ENCODE data around the gene INKA1.
A peak's percentile ranks its signal among the peaks of the same experiment; 100 is the strongest.
"Not testable (repeated sequence)": the region's sequence is repeated elsewhere in the genome, so short reads cannot be mapped to it uniquely, and the experiment has no call there.

Gene INKA1

GRCh38 chr3:49802719-49803464 lies at the start of gene INKA1:
TSS of gene INKA1 (plus strand) at chr3:49803261. CDS start at chr3:49803393, 132 bp downstream.
- peak; percentile 11 to 66 for DNase-seq

- no peak for DNase-seq
Observed at GRCh38 chr3:49754536-49754935, 48.5 kb upstream of the INKA1 start.

GRCh38 chr3:49756036-49756435 lies 47.0 kb upstream of the INKA1 start:
- no peak for DNase-seq

GRCh38 chr3:49757197-49757596 lies 45.9 kb upstream of the INKA1 start:
- DNase-seq: no peak

GRCh38 chr3:49759226-49759625 lies 43.8 kb upstream of the INKA1 start:
- no peak for DNase-seq

- DNase-seq: no peak
Observed at GRCh38 chr3:49761661-49762060, 41.4 kb upstream of the INKA1 start.

GRCh38 chr3:49763981-49764380 lies 39.1 kb upstream of the INKA1 start:
- no peak for DNase-seq

GRCh38 chr3:49769286-49769915 lies 33.7 kb upstream of the INKA1 start:
- no peak for DNase-seq

- DNase-seq: no peak
Observed at GRCh38 chr3:49769926-49770325, 33.1 kb upstream of the INKA1 start.

- no peak for DNase-seq
Observed at GRCh38 chr3:49771340-49771938, 31.6 kb upstream of the INKA1 start.

- no peak for DNase-seq
Observed at GRCh38 chr3:49772703-49773102, 30.4 kb upstream of the INKA1 start.

- DNase-seq: peak in 1 of 2 experiments; percentile 5
Observed at GRCh38 chr3:49775538-49775937, 27.5 kb upstream of the INKA1 start.

- DNase-seq: not testable (repeated sequence)
Observed at GRCh38 chr3:49776101-49776500, 27.0 kb upstream of the INKA1 start.

- no peak for DNase-seq
Observed at GRCh38 chr3:49779358-49780079, 23.5 kb upstream of the INKA1 start.

GRCh38 chr3:49780080-49780974 lies 22.7 kb upstream of the INKA1 start:
- DNase-seq: no peak

- DNase-seq: not testable (repeated sequence)
Observed at GRCh38 chr3:49780975-49781365, 22.1 kb upstream of the INKA1 start.

- no peak for DNase-seq
Observed at GRCh38 chr3:49781415-49782199, 21.5 kb upstream of the INKA1 start.

GRCh38 chr3:49782277-49782676 lies 20.8 kb upstream of the INKA1 start:
- DNase-seq: not testable (repeated sequence)

- no peak for DNase-seq
Observed at GRCh38 chr3:49785565-49786356, 17.3 kb upstream of the INKA1 start.

- peak; percentile 99 for DNase-seq
Observed at GRCh38 chr3:49786357-49787181, 16.5 kb upstream of the INKA1 start, which contains the start of gene IP6K1. TSS of gene IP6K1 (minus strand) at chr3:49786542. CDS start at chr3:49748040, 38,502 bp downstream.

All from cerebellar nuclear complex (tissue), 1 donor.